OCI-LY7 (cell line): ENCODE measurements around the gene INPP5A. TPM values are rescaled to one million over a fixed set of nuclear protein-coding genes. Genes with fewer than 3 reads are reported as not detected.

Experiments
- BruUV-seq: library from RNA; stranded (reverse); fragments of 400-500 nt; replicated peaks from 2 replicates; lab custom pipeline; 2021; lab: Mats Ljungman, UMichigan
- CTCF ChIA-PET: fragments of 300-600 bp; sonication (Branson Sonifier 250); formaldehyde crosslinking; loops from one replicate; lab custom pipeline; 2022; ENCODE audit warnings: antibody characterized with exemption; ENCODE audit not compliant: unreplicated experiment; lab: Charles Lee
- POLR2A ChIA-PET: fragments of 300-600 bp; sonication (Branson Sonifier 250); formaldehyde crosslinking; loops from one replicate; lab custom pipeline; 2022; ENCODE audit warnings: antibody characterized with exemption; lab: Charles Lee
- DNase-seq: peaks from one replicate; pipeline ENCODE4 v3.0.0-alpha.2; 2015; ENCODE audit warnings: low spot score
- H2AFZ ChIP-seq: fragments of 200-600 bp; sonication (generic), shearing (Covaris generic); 2 replicates; pipeline ENCODE4 v1.6.1; 2014; ENCODE audit warnings: mild to moderate bottlenecking, antibody characterized with exemption, low read length, moderate library complexity
- H3K27ac ChIP-seq: fragments of 200-600 bp; sonication (generic); 2 replicates; pipeline ENCODE4 v1.5.1; 2014; ENCODE audit warnings: mixed run types, low read depth, mild to moderate bottlenecking, moderate library complexity, low read length, inconsistent platforms; ENCODE audit not compliant: poor library complexity, severe bottlenecking
- H3K36me3 ChIP-seq: fragments of 200-600 bp; sonication (generic); 2 replicates; pipeline ENCODE4 v1.6.1; 2014; ENCODE audit warnings: mild to moderate bottlenecking, antibody characterized with exemption, low read length, moderate library complexity, mixed read lengths; ENCODE audit not compliant: insufficient read depth
- H3K4me1 ChIP-seq: fragments of 200-600 bp; sonication (generic); 2 replicates; pipeline ENCODE4 v1.5.1; 2014; ENCODE audit warnings: mild to moderate bottlenecking, low read length; ENCODE audit not compliant: insufficient read depth, poor library complexity, severe bottlenecking
- H3K4me2 ChIP-seq: fragments of 200-600 bp; sonication (generic); 2 replicates; pipeline ENCODE4 v1.6.1; 2014; ENCODE audit warnings: mild to moderate bottlenecking, low read length
- H3K4me3 ChIP-seq: fragments of 200-600 bp; sonication (generic); 2 replicates; pipeline ENCODE4 v1.5.1; 2014; ENCODE audit warnings: mild to moderate bottlenecking, low read depth, low read length; ENCODE audit not compliant: poor library complexity, severe bottlenecking
- H3K79me2 ChIP-seq: fragments of 200-600 bp; sonication (generic); 2 replicates; pipeline ENCODE4 v1.6.1; 2016; ENCODE audit warnings: low read depth, mild to moderate bottlenecking, low read length, moderate library complexity, mixed read lengths; ENCODE audit not compliant: insufficient read depth
- H3K9me2 ChIP-seq: fragments of 200-600 bp; sonication (generic); 2 replicates; pipeline ENCODE4 v1.6.1; 2016; ENCODE audit warnings: mild to moderate bottlenecking, low read length, mixed read lengths; ENCODE audit not compliant: insufficient read depth
- H3K9me3 ChIP-seq: fragments of 200-600 bp; sonication (generic); 2 replicates; pipeline ENCODE4 v1.6.1; 2014; ENCODE audit warnings: mild to moderate bottlenecking, mixed run types, low read length, mixed read lengths
- H4K20me1 ChIP-seq: fragments of 200-600 bp; sonication (generic); 2 replicates; pipeline ENCODE4 v1.6.1; 2014; ENCODE audit warnings: mild to moderate bottlenecking, antibody characterized with exemption, low read length, moderate library complexity, mixed read lengths; ENCODE audit not compliant: insufficient read depth
- CTCF ChIP-seq: fragments of 200-600 bp; sonication (generic); conservative IDR thresholded peaks from 2 replicates; pipeline ENCODE4 v1.5.1; 2014; ENCODE audit warnings: mild to moderate bottlenecking, antibody characterized with exemption, low read length, moderate library complexity, mixed read lengths
- EZH2phosphoT487 ChIP-seq: fragments of 200-600 bp; sonication (generic); IDR thresholded peaks from 2 replicates; pipeline ENCODE4 v1.6.1; 2018; ENCODE audit warnings: low read depth, borderline replicate concordance, mild to moderate bottlenecking, mixed run types, antibody characterized with exemption, low read length, moderate library complexity, mixed read lengths
- intact Hi-C: fragments of 100-400 bp; cut with micrococcal nuclease; formaldehyde crosslinking; loops from one replicate; pipeline ENCODE4 v1.10.0; 2022; ENCODE audit not compliant: unreplicated experiment
- total RNA-seq, 2 experiments: library from RNA; depleted of rRNA in 1 of 2; stranded (reverse); fragments of >200 nt in 1 of 2; shearing (Covaris generic) in 1 of 2; gene quantifications; 2 replicates each; pipeline ENCODE4 v1.2.3, GENCODE V29; 2014 to 2022

Gene INPP5A
- total RNA-seq, 2 experiments from 2014 or later: 14.5 to 18.4 TPM

- no peaks in the 10 kb centered on the region for H3K9me2 ChIP-seq
- H3K4me3 ChIP-seq: no peak overlapping the region
- no peak overlapping the region for H3K27ac ChIP-seq
- CTCF ChIA-PET: no interaction called here
- H3K79me2 ChIP-seq: no peaks in the 10 kb centered on the region
- POLR2A ChIA-PET: no interaction called here
- BruUV-seq: no TSS peak
- no peak for TF ChIP-seq EZH2phosphoT487
- intact Hi-C loops: no loop called here
- H3K9me3 ChIP-seq: no peaks in the 10 kb centered on the region
- DNase-seq: no peak
- no peak overlapping the region for H3K4me2 ChIP-seq
- no peak overlapping the region for H2AFZ ChIP-seq
- H3K4me1 ChIP-seq: no peaks in the 10 kb centered on the region
- no peaks in the 10 kb centered on the region for H3K36me3 ChIP-seq
- no peaks in the 10 kb centered on the region for H4K20me1 ChIP-seq
Observed at GRCh38 chr10:132738454-132739224, 201.1 kb downstream of the INPP5A start.

- DNase-seq: no peak
- intact Hi-C loops: no loop called here
- no peak overlapping the region for H3K27ac ChIP-seq
- H2AFZ ChIP-seq: no peak overlapping the region
- no peak overlapping the region for H3K4me2 ChIP-seq
- POLR2A ChIA-PET: no interaction called here
- H3K9me3 ChIP-seq: no peaks in the 10 kb centered on the region
- H3K4me3 ChIP-seq: no peak overlapping the region
- no peaks in the 10 kb centered on the region for H3K79me2 ChIP-seq
- CTCF ChIA-PET: no interaction called here
- BruUV-seq: no TSS peak
- TF ChIP-seq EZH2phosphoT487: no peak
- TF ChIP-seq CTCF: no peak
- no peaks in the 10 kb centered on the region for H3K36me3 ChIP-seq
- H4K20me1 ChIP-seq: no peaks in the 10 kb centered on the region
- no peaks in the 10 kb centered on the region for H3K9me2 ChIP-seq
- H3K4me1 ChIP-seq: no peaks in the 10 kb centered on the region
Observed at GRCh38 chr10:132739225-132739613, 201.6 kb downstream of the INPP5A start.

GRCh38 chr10:132740588-132740987 lies 203.0 kb downstream of the INPP5A start:
- no peak overlapping the region for H3K27ac ChIP-seq
- intact Hi-C loops: no loop called here
- H3K9me3 ChIP-seq: no peaks in the 10 kb centered on the region
- H3K4me2 ChIP-seq: no peak overlapping the region
- ChIA-PET POLR2A (no interaction called here), CTCF (no interaction called here)
- no peak overlapping the region for H3K4me3 ChIP-seq
- H3K79me2 ChIP-seq: no peaks in the 10 kb centered on the region
- H3K4me1 ChIP-seq: no peaks in the 10 kb centered on the region
- H2AFZ ChIP-seq: no peak overlapping the region
- no peak for TF ChIP-seq CTCF
- no peak for TF ChIP-seq EZH2phosphoT487
- H3K9me2 ChIP-seq: no peaks in the 10 kb centered on the region
- no TSS peak for BruUV-seq
- no peaks in the 10 kb centered on the region for H3K36me3 ChIP-seq
- no peaks in the 10 kb centered on the region for H4K20me1 ChIP-seq
- no peak for DNase-seq
